Kidney (tissue), 14 donors: ENCODE data around the gene ZNF761. TPM values are rescaled to one million over a fixed set of nuclear protein-coding genes. Genes with fewer than 3 reads are reported as not detected.
"Not testable (repeated sequence)": the region's sequence is repeated elsewhere in the genome, so short reads cannot be mapped to it uniquely, and the experiment has no call there.

ENCODE experiments used
- DNase-seq, 5 donors: peaks; one replicate each; pipeline ENCODE4 v3.0.0-alpha.2; 2013 to 2020
- FAIRE-seq: peaks from 2 replicates; lab custom pipeline; 2012; peaks lifted over from hg19 to GRCh38; lab: Jason Lieb, UNC
- H3K27ac ChIP-seq, 2 donors: one replicate each; pipeline ENCODE4 v1.7.0; 2013; ENCODE audit warnings: low read depth in 2 of 2, low read length in 2 of 2, inconsistent platforms in 1 of 2
- H3K27me3 ChIP-seq: one replicate; pipeline ENCODE4 v1.7.1; 2013; ENCODE audit warnings: low read length, inconsistent platforms; ENCODE audit not compliant: control insufficient read depth, insufficient read depth
- H3K36me3 ChIP-seq, 3 donors: one replicate each; pipeline versions ENCODE4 v1.7.0 to v1.7.1; 2013; ENCODE audit warnings: low read length in 3 of 3, control low read depth in 1 of 3, inconsistent platforms in 1 of 3; ENCODE audit not compliant: insufficient read depth in 3 of 3, control insufficient read depth in 2 of 3
- H3K4me1 ChIP-seq, 3 donors: one replicate each; pipeline versions ENCODE4 v1.7.0 to v1.7.1; 2013; ENCODE audit warnings: low read length in 3 of 3, inconsistent platforms in 1 of 3, low read depth in 1 of 3; ENCODE audit not compliant: control insufficient read depth in 2 of 3, insufficient read depth in 2 of 3
- H3K4me3 ChIP-seq, 3 donors: one replicate each; pipeline versions ENCODE4 v1.7.0 to v1.8.1; 2013; ENCODE audit warnings: low read length in 3 of 3, control low read depth in 1 of 3, inconsistent platforms in 1 of 3
- H3K9ac ChIP-seq, 3 donors: one replicate each; pipeline versions ENCODE4 v1.7.0 to v1.7.1; 2013; ENCODE audit warnings: low read length in 3 of 3, control low read depth in 1 of 3, inconsistent platforms in 1 of 3
- H3K9me3 ChIP-seq, 3 donors: one replicate each; pipeline versions ENCODE4 v1.7.0 to v1.7.1; 2013; ENCODE audit warnings: low read length in 3 of 3, control low read depth in 1 of 3, inconsistent platforms in 1 of 3; ENCODE audit not compliant: control insufficient read depth in 2 of 3, insufficient read depth in 1 of 3
- CTCF ChIP-seq: IDR thresholded peaks from 3 replicates; pipeline ENCODE4 v1.5.1; 2012; ENCODE audit warnings: mild to moderate bottlenecking, moderate library complexity, borderline replicate concordance; ENCODE audit not compliant: insufficient read depth; ENCODE audit errors: extremely low read depth
- intact Hi-C: fragments of 100-400 bp; cut with DNase I; formaldehyde crosslinking; loops from one replicate; pipeline ENCODE4 v1.11.1; 2022
- polyA plus RNA-seq: library from polyadenylated mRNA; stranded (reverse); fragments of 350-450 nt; fragmentation: Illumina TruSeq; extraction: RNeasy Lipid Tissue Mini Kit (QIAGEN cat#74804); gene quantifications from one replicate; pipeline ENCODE4 v1.2.3, GENCODE V29; 2014; ENCODE audit warnings: low read depth, low replicate concordance; ENCODE audit not compliant: insufficient read depth
- total RNA-seq: library from RNA; stranded (reverse); fragmentation: NEBNext Ultra II Directional; extraction: Animal tissue kit (Norgen Biotek cat#: 25700); gene quantifications from one replicate; pipeline ENCODE4 v1.2.1, GENCODE V29; 2021
- donor health status: control.
- donor health status: control.
- donor health status: control.
- donor health status: control.
- donor health status: control.
- donor health status: DM: yes; HTN: yes; CAD: no.
- donor health status: Normal renal cell carcinoma (clear cell type).

The ZNF761 gene
- total and polyA plus RNA-seq, 2 donors from 2014 or later = 4.9 to 10.4 TPM

- FAIRE-seq = no peak
- peaks cover 8 to 42% (median 23%) of the 10 kb centered on the region in 3 donors for H3K9me3 ChIP-seq
Observed at GRCh38 chr19:53409505-53410204, 22.1 kb upstream of the ZNF761 start.

GRCh38 chr19:53420520-53421315 lies 11.1 kb upstream of the ZNF761 start:
- H3K27ac ChIP-seq, H3K4me3 ChIP-seq, intact Hi-C loops, H3K36me3 ChIP-seq, FAIRE-seq, H3K9me3 ChIP-seq, H3K27me3 ChIP-seq, H3K9ac ChIP-seq, H3K4me1 ChIP-seq: not testable (repeated sequence)
- peak in 3 of 5 donors; percentile 57 to 83 (median 75) for DNase-seq

More at GRCh38 chr19:53409505-53410204, 22.1 kb upstream of the ZNF761 start:
- H3K27me3 ChIP-seq = no peaks in the 10 kb centered on the region
- H3K36me3 ChIP-seq = peaks cover 11 to 19% (median 15%) of the 10 kb centered on the region in 3 donors
- H3K9ac ChIP-seq = no peak overlapping the region
- H3K4me3 ChIP-seq = no peak overlapping the region
- intact Hi-C loops = no loop called here
- no peaks in the 10 kb centered on the region for H3K4me1 ChIP-seq
- DNase-seq = no peak
- no peak overlapping the region for H3K27ac ChIP-seq
- TF ChIP-seq CTCF = no peak

GRCh38 chr19:53422551-53422950 lies 9.2 kb upstream of the ZNF761 start:
- DNase-seq (peak in 2 of 5 donors; percentile 20 to 38), FAIRE-seq (no peak)
- Histone ChIP-seq H3K27ac (no peak overlapping the region), H3K36me3 (no peaks in the 10 kb centered on the region), H3K9ac (no peak overlapping the region), H3K27me3 (no peaks in the 10 kb centered on the region), H3K4me1 (no peaks in the 10 kb centered on the region), H3K9me3 (no peaks in the 10 kb centered on the region), H3K4me3 (no peak overlapping the region)
- no peak for TF ChIP-seq CTCF
- intact Hi-C loops = no loop called here

- intact Hi-C loops, H3K27ac ChIP-seq, H3K9me3 ChIP-seq, H3K9ac ChIP-seq, FAIRE-seq, H3K4me1 ChIP-seq, H3K27me3 ChIP-seq, H3K4me3 ChIP-seq, H3K36me3 ChIP-seq: not testable (repeated sequence)
- DNase-seq = peak in 1 of 5 donors; percentile 53
Observed at GRCh38 chr19:53423074-53423473, 8.7 kb upstream of the ZNF761 start.

GRCh38 chr19:53423680-53424079 lies 8.1 kb upstream of the ZNF761 start:
- H3K27me3 ChIP-seq, intact Hi-C loops, H3K4me1 ChIP-seq, FAIRE-seq, H3K27ac ChIP-seq, H3K4me3 ChIP-seq, H3K9ac ChIP-seq, H3K9me3 ChIP-seq, H3K36me3 ChIP-seq: not testable (repeated sequence)
- DNase-seq = peak in 4 of 5 donors; percentile 44 to 74 (median 53)
